ENCODE data around the gene RCVRN.
"Not testable (repeated sequence)": the region's sequence is repeated elsewhere in the genome, so short reads cannot be mapped to it uniquely, and the experiment has no call there.

Gene RCVRN

DNA sequence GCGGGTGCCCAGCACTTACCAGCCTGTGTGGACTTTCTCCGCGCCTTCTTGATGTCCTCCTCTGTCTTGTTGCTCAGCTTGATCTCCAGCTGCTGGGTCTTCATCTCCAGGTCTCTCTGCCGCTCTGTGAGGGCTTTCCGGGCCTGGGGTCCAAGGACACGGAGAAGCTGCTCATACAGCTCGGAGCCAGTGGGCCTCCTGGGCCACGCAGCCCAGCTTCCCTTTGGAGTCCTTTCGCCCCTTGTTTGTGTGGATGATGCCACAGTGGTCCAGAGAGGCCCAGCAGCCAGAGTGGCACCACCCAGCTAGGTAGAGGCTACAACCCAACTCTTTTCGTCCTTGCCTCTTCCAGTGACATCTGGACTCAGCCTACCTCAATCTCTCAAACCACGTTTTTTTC lies 20.4 kb upstream of the RCVRN start:
- Histone ChIP-seq H3K27ac (ENCODE audit: low read length, poor library complexity, severe bottlenecking) (no peak overlapping the region), H3K4ac (ENCODE audit: low read depth in 1 of 2, low read length in 2 of 2) (no peak overlapping the region), H4K91ac (ENCODE audit: low read length) (no peak overlapping the region), H3K79me1 (replicated peaks; ENCODE audit: low read length, poor library complexity, severe bottlenecking) (no peaks in the 10 kb centered on the region), H2BK15ac (ENCODE audit: low read depth, poor library complexity, severe bottlenecking) (no peak overlapping the region), H2BK5ac (ENCODE audit: low read depth, low read length, poor library complexity, severe bottlenecking) (no peak overlapping the region), H4K8ac (ENCODE audit: low read length) (peak overlapping the region; percentile 7), H2BK12ac (ENCODE audit: low read length in 2 of 2) (peak overlapping the region in 1 of 2 experiments; percentile 38), H3K27me3 (ENCODE audit: control insufficient read depth in 1 of 2, insufficient read depth in 1 of 2, low read length in 2 of 2) (no peaks in the 10 kb centered on the region), H3K4me2 (ENCODE audit: low read length, poor library complexity, severe bottlenecking) (no peak overlapping the region), H3K14ac (ENCODE audit: low read length in 2 of 2) (no peak overlapping the region), H2BK120ac (ENCODE audit: low read depth, low read length) (no peak overlapping the region), H3K4me3 (ENCODE audit: insufficient read depth in 1 of 2, low read depth in 1 of 2, low read length in 2 of 2) (no peak overlapping the region), H2AK5ac (ENCODE audit: low read length, severe bottlenecking) (no peak overlapping the region), H3K18ac (ENCODE audit: low read depth in 1 of 2, low read length in 2 of 2) (no peak overlapping the region), H2AFZ (ENCODE audit: low read depth, low read length) (no peak overlapping the region), H3K9ac (ENCODE audit: low read length) (no peak overlapping the region), H3K36me3 (ENCODE audit: control insufficient read depth in 1 of 2, insufficient read depth in 2 of 2, low read depth in 1 of 2, low read length in 2 of 2) (peaks cover 7 to 49% of the 10 kb centered on the region in 2 experiments), H3K4me1 (ENCODE audit: control insufficient read depth, insufficient read depth, low read depth, low read length) (peaks cover 3% of the 10 kb centered on the region), H3K9me3 (ENCODE audit: control insufficient read depth, low read length) (no peaks in the 10 kb centered on the region), H3K23ac (ENCODE audit: low read length in 2 of 2) (no peak overlapping the region)
- WGBS: 97% methylated on average over 11 of the region's 11 CpGs
- no peak for DNase-seq

GRCh38 chr17:9924735-9925191 lies 19.7 kb upstream of the RCVRN start:
- H2BK12ac ChIP-seq (ENCODE audit: low read length in 2 of 2): no peak overlapping the region
- no peak overlapping the region for H2AK5ac ChIP-seq (ENCODE audit: low read length, severe bottlenecking)
- H3K36me3 ChIP-seq (ENCODE audit: control insufficient read depth in 1 of 2, insufficient read depth in 2 of 2, low read depth in 1 of 2, low read length in 2 of 2): peaks cover 7 to 50% of the 10 kb centered on the region in 2 experiments
- H2BK15ac ChIP-seq (ENCODE audit: low read depth, poor library complexity, severe bottlenecking): no peak overlapping the region
- H3K4me1 ChIP-seq (ENCODE audit: control insufficient read depth, insufficient read depth, low read depth, low read length): peaks cover 3% of the 10 kb centered on the region
- peak; percentile 84 for DNase-seq
- H4K8ac ChIP-seq (ENCODE audit: low read length): no peak overlapping the region
- no peak overlapping the region for H3K18ac ChIP-seq (ENCODE audit: low read depth in 1 of 2, low read length in 2 of 2)
- WGBS: 27% methylated on average over 6 of the region's 6 CpGs
- no peaks in the 10 kb centered on the region for H3K9me3 ChIP-seq (ENCODE audit: control insufficient read depth, low read length)
- H3K27ac ChIP-seq (ENCODE audit: low read length, poor library complexity, severe bottlenecking): no peak overlapping the region
- H3K23ac ChIP-seq (ENCODE audit: low read length in 2 of 2): no peak overlapping the region
- no peak overlapping the region for H3K4me2 ChIP-seq (ENCODE audit: low read length, poor library complexity, severe bottlenecking)
- no peak overlapping the region for H3K14ac ChIP-seq (ENCODE audit: low read length in 2 of 2)
- H3K9ac ChIP-seq (ENCODE audit: low read length): peak overlapping the region; percentile 58
- no peaks in the 10 kb centered on the region for H3K27me3 ChIP-seq (ENCODE audit: control insufficient read depth in 1 of 2, insufficient read depth in 1 of 2, low read length in 2 of 2)
- no peak overlapping the region for H3K4me3 ChIP-seq (ENCODE audit: insufficient read depth in 1 of 2, low read depth in 1 of 2, low read length in 2 of 2)
- no peaks in the 10 kb centered on the region for H3K79me1 ChIP-seq (replicated peaks; ENCODE audit: low read length, poor library complexity, severe bottlenecking)
- no peak overlapping the region for H2BK5ac ChIP-seq (ENCODE audit: low read depth, low read length, poor library complexity, severe bottlenecking)
- H2AFZ ChIP-seq (ENCODE audit: low read depth, low read length): no peak overlapping the region
- no peak overlapping the region for H4K91ac ChIP-seq (ENCODE audit: low read length)
- H2BK120ac ChIP-seq (ENCODE audit: low read depth, low read length): no peak overlapping the region
- no peak overlapping the region for H3K4ac ChIP-seq (ENCODE audit: low read depth in 1 of 2, low read length in 2 of 2)

GRCh38 chr17:9922012-9922848 lies 17.2 kb upstream of the RCVRN start:
- DNase-seq: no peak
- Histone ChIP-seq H3K14ac (ENCODE audit: low read length in 2 of 2) (no peak overlapping the region), H4K8ac (ENCODE audit: low read length) (no peak overlapping the region), H2BK120ac (ENCODE audit: low read depth, low read length) (no peak overlapping the region), H2AFZ (ENCODE audit: low read depth, low read length) (no peak overlapping the region), H2BK15ac (ENCODE audit: low read depth, poor library complexity, severe bottlenecking) (no peak overlapping the region), H3K9me3 (ENCODE audit: control insufficient read depth, low read length) (no peaks in the 10 kb centered on the region), H3K36me3 (ENCODE audit: control insufficient read depth in 1 of 2, insufficient read depth in 2 of 2, low read depth in 1 of 2, low read length in 2 of 2) (peaks cover 24 to 75% of the 10 kb centered on the region in 2 experiments), H3K18ac (ENCODE audit: low read depth in 1 of 2, low read length in 2 of 2) (no peak overlapping the region), H3K79me1 (replicated peaks; ENCODE audit: low read length, poor library complexity, severe bottlenecking) (no peaks in the 10 kb centered on the region), H4K91ac (ENCODE audit: low read length) (no peak overlapping the region), H3K4me2 (ENCODE audit: low read length, poor library complexity, severe bottlenecking) (no peak overlapping the region), H3K27ac (ENCODE audit: low read length, poor library complexity, severe bottlenecking) (no peak overlapping the region), H3K4ac (ENCODE audit: low read depth in 1 of 2, low read length in 2 of 2) (no peak overlapping the region), H3K9ac (ENCODE audit: low read length) (no peak overlapping the region), H2BK5ac (ENCODE audit: low read depth, low read length, poor library complexity, severe bottlenecking) (no peak overlapping the region), H2BK12ac (ENCODE audit: low read length in 2 of 2) (no peak overlapping the region), H3K4me3 (ENCODE audit: insufficient read depth in 1 of 2, low read depth in 1 of 2, low read length in 2 of 2) (no peak overlapping the region), H2AK5ac (ENCODE audit: low read length, severe bottlenecking) (no peak overlapping the region), H3K23ac (ENCODE audit: low read length in 2 of 2) (no peak overlapping the region), H3K27me3 (ENCODE audit: control insufficient read depth in 1 of 2, insufficient read depth in 1 of 2, low read length in 2 of 2) (no peaks in the 10 kb centered on the region), H3K4me1 (ENCODE audit: control insufficient read depth, insufficient read depth, low read depth, low read length) (no peaks in the 10 kb centered on the region)
- WGBS: 99% methylated on average over 9 of the region's 14 CpGs

- not testable (repeated sequence) for H3K4me3 ChIP-seq (ENCODE audit: insufficient read depth in 1 of 2, low read depth in 1 of 2, low read length in 2 of 2); DNase-seq; H3K27ac ChIP-seq (ENCODE audit: low read length, poor library complexity, severe bottlenecking); H3K14ac ChIP-seq (ENCODE audit: low read length in 2 of 2); H3K27me3 ChIP-seq (ENCODE audit: control insufficient read depth in 1 of 2, insufficient read depth in 1 of 2, low read length in 2 of 2); H4K8ac ChIP-seq (ENCODE audit: low read length); H4K91ac ChIP-seq (ENCODE audit: low read length); H3K18ac ChIP-seq (ENCODE audit: low read depth in 1 of 2, low read length in 2 of 2); H3K23ac ChIP-seq (ENCODE audit: low read length in 2 of 2); H3K4me1 ChIP-seq (ENCODE audit: control insufficient read depth, insufficient read depth, low read depth, low read length); H2AK5ac ChIP-seq (ENCODE audit: low read length, severe bottlenecking); H2AFZ ChIP-seq (ENCODE audit: low read depth, low read length); H3K9me3 ChIP-seq (ENCODE audit: control insufficient read depth, low read length); H3K9ac ChIP-seq (ENCODE audit: low read length); H2BK15ac ChIP-seq (ENCODE audit: low read depth, poor library complexity, severe bottlenecking); H2BK120ac ChIP-seq (ENCODE audit: low read depth, low read length); H3K4me2 ChIP-seq (ENCODE audit: low read length, poor library complexity, severe bottlenecking); H3K79me1 ChIP-seq (replicated peaks; ENCODE audit: low read length, poor library complexity, severe bottlenecking); H2BK12ac ChIP-seq (ENCODE audit: low read length in 2 of 2); H2BK5ac ChIP-seq (ENCODE audit: low read depth, low read length, poor library complexity, severe bottlenecking); H3K4ac ChIP-seq (ENCODE audit: low read depth in 1 of 2, low read length in 2 of 2)
- peaks cover 33 to 82% of the 10 kb centered on the region in 2 experiments for H3K36me3 ChIP-seq (ENCODE audit: control insufficient read depth in 1 of 2, insufficient read depth in 2 of 2, low read depth in 1 of 2, low read length in 2 of 2)
- WGBS: 93% methylated on average over 13 of the region's 13 CpGs
These were observed 16.1 kb upstream of the RCVRN start for GRCh38 chr17:9921216-9921615.
